Liver (tissue), 9 donors: ENCODE measurements around the gene GRAMD2B. TPM values are rescaled to one million over a fixed set of nuclear protein-coding genes. Genes with fewer than 3 reads are reported as not detected.

Experiments used
- DNase-seq: peaks from one replicate; pipeline ENCODE4 v3.0.0-alpha.2; 2017; ENCODE audit warnings: low spot score
- H3K27ac ChIP-seq, 2 donors: one replicate each; pipeline ENCODE4 v1.7.0; 2013; ENCODE audit warnings: inconsistent platforms in 2 of 2, low read length in 2 of 2, control low read depth in 1 of 2, low read depth in 1 of 2, mild to moderate bottlenecking in 1 of 2
- H3K27me3 ChIP-seq, 4 donors: one replicate each; pipeline versions ENCODE4 v1.6.1 to v1.7.0; 2013; ENCODE audit warnings: low read length in 3 of 4, inconsistent platforms in 1 of 4, mild to moderate bottlenecking in 1 of 4, moderate library complexity in 1 of 4; ENCODE audit not compliant: control insufficient read depth in 4 of 4, insufficient read depth in 4 of 4
- H3K36me3 ChIP-seq, 4 donors: one replicate each; pipeline versions ENCODE4 v1.6.1 to v1.7.0; 2013; ENCODE audit warnings: low read length in 3 of 4, mild to moderate bottlenecking in 3 of 4, low read depth in 1 of 4, moderate library complexity in 1 of 4; ENCODE audit not compliant: control insufficient read depth in 4 of 4, insufficient read depth in 3 of 4
- H3K4me1 ChIP-seq, 4 donors: one replicate each; pipeline versions ENCODE4 v1.6.1 to v1.7.0; 2013; ENCODE audit warnings: low read length in 3 of 4, mild to moderate bottlenecking in 3 of 4, moderate library complexity in 1 of 4; ENCODE audit not compliant: control insufficient read depth in 4 of 4, insufficient read depth in 4 of 4
- H3K4me3 ChIP-seq, 3 donors: one replicate each; pipeline versions ENCODE4 v1.6.1 to v1.7.0; 2013; ENCODE audit warnings: low read length in 3 of 3, control low read depth in 1 of 3, low read depth in 1 of 3, mild to moderate bottlenecking in 1 of 3
- H3K9ac ChIP-seq, 2 donors: one replicate each; pipeline ENCODE4 v1.7.0; 2013; ENCODE audit warnings: low read length in 2 of 2, mild to moderate bottlenecking in 2 of 2, moderate library complexity in 2 of 2, control low read depth in 1 of 2, low read depth in 1 of 2
- H3K9me3 ChIP-seq, 4 donors: one replicate each; pipeline versions ENCODE4 v1.6.1 to v1.7.0; 2013; ENCODE audit warnings: low read length in 3 of 4; ENCODE audit not compliant: control insufficient read depth in 4 of 4
- ATF3 ChIP-seq: IDR thresholded peaks from 2 replicates; pipeline ENCODE4 v1.6.1; 2016; ENCODE audit warnings: antibody characterized with exemption
- CTCF ChIP-seq: fragments of 150-350 bp; IDR thresholded peaks from 2 replicates; pipeline ENCODE4 v1.5.1; 2017; ENCODE audit warnings: improper control_type of control experiment, low read depth, low read length; ENCODE audit not compliant: missing input control
- EGR1 ChIP-seq, 2 donors: IDR thresholded peaks; 2 replicates each; pipeline ENCODE4 v1.6.1; 2016 to 2018; ENCODE audit warnings: antibody characterized with exemption in 2 of 2, low read depth in 2 of 2
- FOXA1 ChIP-seq: IDR thresholded peaks from 2 replicates; pipeline ENCODE4 v1.6.1; 2016; ENCODE audit warnings: antibody characterized with exemption
- FOXA2 ChIP-seq: IDR thresholded peaks from 2 replicates; pipeline ENCODE4 v1.6.1; 2016; ENCODE audit warnings: antibody characterized with exemption
- GABPA ChIP-seq, 2 donors: IDR thresholded peaks in 1 of 2; conservative IDR thresholded peaks in 1 of 2; 2 replicates each; pipeline ENCODE4 v1.6.1; 2016; ENCODE audit warnings: antibody characterized with exemption in 2 of 2, mild to moderate bottlenecking in 1 of 2, moderate library complexity in 1 of 2
- HNF4A ChIP-seq, 2 donors: conservative IDR thresholded peaks; 2 replicates each; pipeline ENCODE4 v1.6.1; 2016; ENCODE audit warnings: antibody characterized with exemption in 2 of 2, mild to moderate bottlenecking in 2 of 2
- HNF4G ChIP-seq: IDR thresholded peaks from 2 replicates; pipeline ENCODE4 v1.6.1; 2016; ENCODE audit warnings: antibody characterized with exemption
- JUND ChIP-seq, 2 donors: IDR thresholded peaks; 2 replicates each; pipeline ENCODE4 v1.6.1; 2016; ENCODE audit warnings: antibody characterized with exemption in 2 of 2
- NR2F2 ChIP-seq: IDR thresholded peaks from 2 replicates; pipeline ENCODE4 v1.6.1; 2016; ENCODE audit warnings: antibody characterized with exemption
- RAD21 ChIP-seq, 2 donors: IDR thresholded peaks; 2 replicates each; pipeline ENCODE4 v1.6.1; 2016; ENCODE audit warnings: antibody characterized with exemption in 2 of 2, mild to moderate bottlenecking in 2 of 2
- RXRA ChIP-seq, 2 donors: IDR thresholded peaks; 2 replicates each; pipeline ENCODE4 v1.6.1; 2017 to 2018; ENCODE audit warnings: antibody characterized with exemption in 2 of 2, mild to moderate bottlenecking in 1 of 2
- SP1 ChIP-seq: IDR thresholded peaks from 2 replicates; pipeline ENCODE4 v1.6.1; 2018; ENCODE audit warnings: antibody characterized with exemption, mild to moderate bottlenecking
- TAF1 ChIP-seq: conservative IDR thresholded peaks from 2 replicates; pipeline ENCODE4 v1.6.1; 2016; ENCODE audit warnings: antibody characterized with exemption, mild to moderate bottlenecking
- YY1 ChIP-seq: IDR thresholded peaks from 2 replicates; pipeline ENCODE4 v1.6.1; 2016; ENCODE audit warnings: antibody characterized with exemption, mild to moderate bottlenecking
- WGBS: extraction: QIAGEN DNeasy Blood & Tissue Kit; methylation state at CpG from one replicate; pipeline ENCODE4 v1.1.7; 2013; 5-methylcytosine and 5-hydroxymethylcytosine counted together
- polyA plus RNA-seq, 2 donors: library from polyadenylated mRNA; stranded (reverse) in 1 of 2; unstranded in 1 of 2; fragments of 200-250 nt in 1 of 2; fragments of >200 nt in 1 of 2; fragmentation: Nextera tagmentation in 1 of 2; extraction: Ambion mirVana in 1 of 2; gene quantifications; one replicate each; pipeline versions ENCODE4 v1.2.1 to v1.2.3, GENCODE V29; 2013 to 2015
- total RNA-seq, 2 donors: library from RNA; depleted of rRNA; stranded (reverse); fragments of >200 nt; gene quantifications; one replicate each; pipeline ENCODE4 v1.2.3, GENCODE V29; 2014
- TF ChIP-seq, protein P1 (sequence below): IDR thresholded peaks from 2 replicates; pipeline ENCODE4 v1.6.1; 2016; ENCODE audit warnings: antibody characterized with exemption
- TF ChIP-seq, protein P2 (sequence below): IDR thresholded peaks from 2 replicates; pipeline ENCODE4 v1.6.1; 2016; ENCODE audit warnings: antibody characterized with exemption
- donor health status: healthy.
- donor health status: healthy.
- donor health status: healthy.
- donor health status: healthy.
- donor health status: healthy.

Gene GRAMD2B
- total and polyA plus RNA-seq, 4 donors, result 6.5 to 24.1 (median 13.5) TPM

- TF ChIP-seq, protein P1, sequence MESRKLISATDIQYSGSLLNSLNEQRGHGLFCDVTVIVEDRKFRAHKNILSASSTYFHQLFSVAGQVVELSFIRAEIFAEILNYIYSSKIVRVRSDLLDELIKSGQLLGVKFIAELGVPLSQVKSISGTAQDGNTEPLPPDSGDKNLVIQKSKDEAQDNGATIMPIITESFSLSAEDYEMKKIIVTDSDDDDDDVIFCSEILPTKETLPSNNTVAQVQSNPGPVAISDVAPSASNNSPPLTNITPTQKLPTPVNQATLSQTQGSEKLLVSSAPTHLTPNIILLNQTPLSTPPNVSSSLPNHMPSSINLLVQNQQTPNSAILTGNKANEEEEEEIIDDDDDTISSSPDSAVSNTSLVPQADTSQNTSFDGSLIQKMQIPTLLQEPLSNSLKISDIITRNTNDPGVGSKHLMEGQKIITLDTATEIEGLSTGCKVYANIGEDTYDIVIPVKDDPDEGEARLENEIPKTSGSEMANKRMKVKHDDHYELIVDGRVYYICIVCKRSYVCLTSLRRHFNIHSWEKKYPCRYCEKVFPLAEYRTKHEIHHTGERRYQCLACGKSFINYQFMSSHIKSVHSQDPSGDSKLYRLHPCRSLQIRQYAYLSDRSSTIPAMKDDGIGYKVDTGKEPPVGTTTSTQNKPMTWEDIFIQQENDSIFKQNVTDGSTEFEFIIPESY, result no peak
- TF ChIP-seq FOXA2, result no peak
- TF ChIP-seq SP1, result no peak
- no peak for TF ChIP-seq JUND (IDR thresholded peaks at IDR 0.05)
- TF ChIP-seq RAD21 (IDR thresholded peaks at IDR 0.05), result no peak
Measured at GRCh38 chr5:126430631-126431030, 7.4 kb downstream of the GRAMD2B start (continued).

GRCh38 chr5:126433701-126434100 is 10.5 kb downstream of the GRAMD2B start:
- Histone ChIP-seq H3K27ac (no peak overlapping the region), H3K36me3 (peaks cover 0 to 11% (median under 1%) of the 10 kb centered on the region in 4 donors), H3K9me3 (no peaks in the 10 kb centered on the region), H3K4me3 (no peak overlapping the region), H3K27me3 (no peaks in the 10 kb centered on the region), H3K4me1 (no peaks in the 10 kb centered on the region), H3K9ac (no peak overlapping the region)
- TF ChIP-seq NR2F2 (no peak), RAD21 (IDR thresholded peaks at IDR 0.05) (no peak), CTCF (no peak), HNF4G (no peak), YY1 (no peak), RXRA (IDR thresholded peaks at IDR 0.05) (no peak), ATF3 (no peak), FOXA2 (no peak), GABPA (IDR thresholded peaks at IDR 0.05 in 1 of 2, conservative IDR thresholded peaks at IDR 0.05 in 1 of 2) (no peak), TAF1 (no peak), EGR1 (IDR thresholded peaks at IDR 0.05; ENCODE audit: low read depth in 2 of 2) (no peak), JUND (IDR thresholded peaks at IDR 0.05) (no peak), FOXA1 (no peak), SP1 (no peak)
- TF ChIP-seq, protein P2, sequence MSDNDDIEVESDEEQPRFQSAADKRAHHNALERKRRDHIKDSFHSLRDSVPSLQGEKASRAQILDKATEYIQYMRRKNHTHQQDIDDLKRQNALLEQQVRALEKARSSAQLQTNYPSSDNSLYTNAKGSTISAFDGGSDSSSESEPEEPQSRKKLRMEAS, result no peak
- DNase-seq, result no peak

DNA sequence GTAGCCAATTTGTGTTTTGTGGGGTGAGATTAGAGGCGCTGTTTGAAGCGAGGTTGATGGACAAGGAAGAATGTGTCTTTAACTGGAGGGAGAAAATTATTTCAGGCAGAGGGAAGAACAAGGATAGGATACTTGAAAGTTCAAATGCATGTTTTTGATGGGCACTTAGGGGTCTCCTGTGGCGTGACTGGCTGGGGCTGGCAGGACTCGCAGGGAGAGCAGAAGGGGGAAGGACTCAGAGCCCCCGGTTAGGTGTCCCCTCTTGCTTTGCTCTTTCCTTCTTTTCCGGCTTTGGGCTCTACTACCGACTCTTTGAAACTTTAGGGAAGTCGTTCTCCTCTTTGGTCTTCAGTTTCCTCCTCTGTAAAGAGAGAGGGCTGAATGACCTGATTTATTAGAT is 12.1 kb downstream of the GRAMD2B start:
- Histone ChIP-seq H3K27me3 (no peaks in the 10 kb centered on the region), H3K9me3 (no peaks in the 10 kb centered on the region), H3K4me3 (no peak overlapping the region), H3K4me1 (no peaks in the 10 kb centered on the region), H3K9ac (no peak overlapping the region), H3K27ac (no peak overlapping the region), H3K36me3 (peaks cover 0 to 11% (median 2%) of the 10 kb centered on the region in 4 donors)
- WGBS, result 92% methylated on average over 8 of the region's 8 CpGs
- no peak for DNase-seq
- TF ChIP-seq HNF4A (conservative IDR thresholded peaks at IDR 0.05) (no peak), ATF3 (no peak), TAF1 (no peak), FOXA1 (no peak), HNF4G (no peak), CTCF (no peak), RXRA (IDR thresholded peaks at IDR 0.05) (no peak), GABPA (IDR thresholded peaks at IDR 0.05 in 1 of 2, conservative IDR thresholded peaks at IDR 0.05 in 1 of 2) (no peak), NR2F2 (no peak), JUND (IDR thresholded peaks at IDR 0.05) (no peak), FOXA2 (no peak), RAD21 (IDR thresholded peaks at IDR 0.05) (no peak), SP1 (no peak), EGR1 (IDR thresholded peaks at IDR 0.05; ENCODE audit: low read depth in 2 of 2) (no peak)
- TF ChIP-seq, protein P2, result no peak
- TF ChIP-seq, protein P1, result no peak
